SK-N-SH (cell line): Measurements from ENCODE around the gene AKAP6. TPM values are rescaled to one million over a fixed set of nuclear protein-coding genes. Genes with fewer than 3 reads are reported as not detected.

Experiments used
- CTCF ChIA-PET: fragments of 300-600, 350-600 bp; formaldehyde crosslinking; extraction: SDS; loops from one replicate; lab custom pipeline; 2021; lab: Yijun Ruan, JAX
- POLR2A ChIA-PET: fragments of 350-600 bp; sonication (Branson Sonifier 250); formaldehyde crosslinking; extraction: SDS; loops from one replicate; lab custom pipeline; 2020; ENCODE audit warnings: antibody characterized with exemption, inconsistent platforms; lab: Yijun Ruan, JAX
- DNase-seq: peaks from one replicate; pipeline ENCODE4 v3.0.0; 2012
- H2AFZ ChIP-seq: fragments of 200-600 bp; sonication (generic); 2 replicates; pipeline ENCODE4 v1.8.1; 2016; ENCODE audit warnings: antibody characterized with exemption, mild to moderate bottlenecking, low read depth
- H3F3A ChIP-seq: fragments of 200-600 bp; sonication (generic); replicated peaks from 2 replicates; pipeline ENCODE3; 2016; ENCODE audit warnings: antibody characterized with exemption, mild to moderate bottlenecking; ENCODE audit not compliant: insufficient read depth
- H3K27ac ChIP-seq, 2 experiments: fragments of 200-500 bp in 1 of 2; fragments of 200-600 bp in 1 of 2; sonication (Bioruptor generic) in 1 of 2; sonication (generic), shearing (Covaris generic) in 1 of 2; 2 replicates each; pipeline versions ENCODE4 v1.5.1 to v1.6.1; 2014 to 2016; ENCODE audit warnings: low read depth in 2 of 2, inconsistent platforms in 1 of 2, low read length in 1 of 2, mild to moderate bottlenecking in 1 of 2, mixed read lengths in 1 of 2
- H3K27me3 ChIP-seq: fragments of 200-600 bp; sonication (generic), shearing (Covaris generic); 2 replicates; pipeline ENCODE4 v1.6.1; 2016; ENCODE audit warnings: mixed run types; ENCODE audit not compliant: insufficient read depth
- H3K36me3 ChIP-seq, 2 experiments: fragments of 200-500 bp in 1 of 2; fragments of 200-600 bp in 1 of 2; sonication (Bioruptor generic) in 1 of 2; sonication (generic) in 1 of 2; replicated peaks in 1 of 2; 2 replicates each; pipeline versions ENCODE3 to v1.5.1; 2014 to 2016; ENCODE audit warnings: low read length in 1 of 2, mild to moderate bottlenecking in 1 of 2; ENCODE audit not compliant: insufficient read depth in 2 of 2, control insufficient read depth in 1 of 2
- H3K4me1 ChIP-seq, 2 experiments: fragments of 200-500 bp in 1 of 2; fragments of 200-600 bp in 1 of 2; sonication (Bioruptor generic) in 1 of 2; sonication (generic), shearing (Covaris generic) in 1 of 2; 2 replicates each; pipeline versions ENCODE4 v1.5.1 to v1.6.1; 2014 to 2016; ENCODE audit warnings: low read depth in 1 of 2, low read length in 1 of 2, mixed run types in 1 of 2; ENCODE audit not compliant: insufficient read depth in 2 of 2, control insufficient read depth in 1 of 2
- H3K4me2 ChIP-seq: fragments of 200-600 bp; sonication (generic), shearing (Covaris generic); 2 replicates; pipeline ENCODE4 v1.6.1; 2017; ENCODE audit warnings: mixed run types
- H3K4me3 ChIP-seq, 2 experiments: fragments of 200-500 bp in 1 of 2; fragments of 200-600 bp in 1 of 2; sonication (Bioruptor generic) in 1 of 2; sonication (generic), shearing (Covaris generic) in 1 of 2; 2 replicates each; pipeline versions ENCODE4 v1.5.1 to v1.8.1; 2014 to 2016; ENCODE audit warnings: low read depth in 2 of 2, inconsistent platforms in 1 of 2, low read length in 1 of 2, mild to moderate bottlenecking in 1 of 2, mixed read lengths in 1 of 2, moderate library complexity in 1 of 2
- H3K79me2 ChIP-seq: fragments of 200-600 bp; sonication (generic); 2 replicates; pipeline ENCODE4 v1.8.1; 2017; ENCODE audit warnings: mild to moderate bottlenecking; ENCODE audit not compliant: insufficient read depth
- H3K9ac ChIP-seq: fragments of 200-600 bp; sonication (generic); 2 replicates; pipeline ENCODE4 v1.6.1; 2017; ENCODE audit warnings: mixed run types
- H3K9me2 ChIP-seq: fragments of 200-600 bp; sonication (generic); 2 replicates; pipeline ENCODE4 v1.6.1; 2017; ENCODE audit warnings: mixed run types
- H3K9me3 ChIP-seq: fragments of 200-600 bp; sonication (generic); 2 replicates; pipeline ENCODE4 v1.6.1; 2017; ENCODE audit warnings: mixed run types, mild to moderate bottlenecking, moderate library complexity
- H4K20me1 ChIP-seq: fragments of 200-600 bp; sonication (generic); 2 replicates; pipeline ENCODE4 v1.6.1; 2017; ENCODE audit warnings: mild to moderate bottlenecking, mixed run types; ENCODE audit not compliant: insufficient read depth
- CHD2 ChIP-seq: fragments of 150-350 bp; IDR thresholded peaks from 2 replicates; pipeline ENCODE4 v1.6.1; 2018; ENCODE audit warnings: low read length; ENCODE audit not compliant: partially characterized antibody
- ELF1 ChIP-seq: IDR thresholded peaks from 2 replicates; pipeline ENCODE4 v1.4.0; 2012
- EP300 ChIP-seq, 2 experiments: IDR thresholded peaks; 2 replicates each; pipeline versions ENCODE4 v1.4.0 to v1.6.1; 2012; ENCODE audit warnings: borderline replicate concordance in 1 of 2, low read depth in 1 of 2, low read length in 1 of 2
- FOSL2 ChIP-seq: IDR thresholded peaks from 2 replicates; pipeline ENCODE4 v1.4.0; 2012; ENCODE audit warnings: low read depth, mild to moderate bottlenecking, moderate library complexity, borderline replicate concordance
- FOXJ3 ChIP-seq: sonication (generic); formaldehyde crosslinking; IDR thresholded peaks from 2 replicates; pipeline ENCODE4 v1.5.1; 2020; ENCODE audit warnings: mild to moderate bottlenecking, missing genetic modification reagents
- FOXM1 ChIP-seq: IDR thresholded peaks from 2 replicates; pipeline ENCODE4 v1.4.0; 2012; ENCODE audit warnings: low read depth, mild to moderate bottlenecking
- IRF3 ChIP-seq: fragments of 150-350 bp; IDR thresholded peaks from 2 replicates; pipeline ENCODE4 v1.6.1; 2016; ENCODE audit warnings: mild to moderate bottlenecking, low read depth, low read length
- JUND ChIP-seq: IDR thresholded peaks from 2 replicates; pipeline ENCODE4 v1.4.0; 2012
- MAX ChIP-seq: IDR thresholded peaks from 2 replicates; pipeline ENCODE4 v1.4.0; 2012; ENCODE audit warnings: low read depth
- MEF2A ChIP-seq: IDR thresholded peaks from 2 replicates; pipeline ENCODE4 v1.4.0; 2012; ENCODE audit warnings: low read depth, borderline replicate concordance
- NFIC ChIP-seq: IDR thresholded peaks from 2 replicates; pipeline ENCODE4 v1.4.0; 2012; ENCODE audit warnings: borderline replicate concordance
- PBX3 ChIP-seq: IDR thresholded peaks from 2 replicates; pipeline ENCODE4; 2012
- POLR2AphosphoS5 ChIP-seq: IDR thresholded peaks from 2 replicates; pipeline ENCODE4 v1.6.1; 2012; ENCODE audit warnings: low read depth, low read length
- RXRA ChIP-seq: IDR thresholded peaks from 2 replicates; pipeline ENCODE4 v1.4.0; 2012; ENCODE audit warnings: low read depth, mild to moderate bottlenecking, borderline replicate concordance
- TCF12 ChIP-seq: IDR thresholded peaks from 2 replicates; pipeline ENCODE4 v1.4.0; 2012
- TEAD4 ChIP-seq: IDR thresholded peaks from 2 replicates; pipeline ENCODE4 v1.4.0; 2012; ENCODE audit warnings: mild to moderate bottlenecking, borderline replicate concordance; ENCODE audit not compliant: insufficient read depth
- USF1 ChIP-seq: IDR thresholded peaks from 2 replicates; pipeline ENCODE4 v1.4.0; 2012; ENCODE audit warnings: low read depth, borderline replicate concordance
- ZBTB33 ChIP-seq: IDR thresholded peaks from 2 replicates; pipeline ENCODE4 v1.4.0; 2012; ENCODE audit warnings: low read depth, borderline replicate concordance
- WGBS: methylation state at CpG from one replicate; pipeline ENCODE4 v1.1.6; 2017; ENCODE audit warnings: low lambda C conversion rate; 5-methylcytosine and 5-hydroxymethylcytosine counted together
- polyA plus RNA-seq, 3 experiments: library from polyadenylated mRNA; depleted of rRNA; stranded (reverse); fragments of >200 nt; gene quantifications; 2 replicates each; pipeline ENCODE4 v1.2.3, GENCODE V29; 2012

The AKAP6 gene
- polyA plus RNA-seq, 1 of the 3 experiments (the other 2 are of a cell fraction), result 1.7 TPM

DNA sequence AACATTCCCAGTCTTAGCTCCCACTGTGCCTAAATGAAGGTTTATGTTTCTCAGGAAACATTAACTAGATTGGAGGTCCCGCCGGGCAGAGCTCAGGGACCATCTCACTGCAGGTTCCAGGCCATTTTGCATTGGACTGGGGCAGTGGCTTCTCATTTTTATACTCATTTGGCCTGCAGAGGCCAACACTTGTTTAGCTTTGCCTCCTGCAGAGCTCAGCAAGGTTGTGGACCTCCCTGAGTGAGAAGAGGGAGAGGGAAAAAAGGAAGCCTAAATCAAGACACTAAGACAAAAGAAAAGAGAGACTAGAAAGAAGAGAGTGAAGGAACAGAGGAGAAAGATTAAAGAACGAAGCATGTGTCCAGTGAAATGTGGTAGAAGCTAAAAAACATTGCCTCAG is 280.3 kb downstream of the AKAP6 start:
- H3K9ac ChIP-seq, result no peak overlapping the region
- H3K9me3 ChIP-seq, result no peaks in the 10 kb centered on the region
- no peak overlapping the region for H2AFZ ChIP-seq
- H3K4me2 ChIP-seq, result peak overlapping the region; percentile 12; the same call in 1 of the 2 replicates
- H3K4me1 ChIP-seq, result peaks cover 5 to 32% of the 10 kb centered on the region in 2 experiments
- DNase-seq, result no peak
- H3F3A ChIP-seq, result peaks cover 17% of the 10 kb centered on the region
- H4K20me1 ChIP-seq, result no peaks in the 10 kb centered on the region
- H3K79me2 ChIP-seq, result no peaks in the 10 kb centered on the region
- H3K27ac ChIP-seq, result peak overlapping the region in 1 of 2 experiments; percentile 39; a peak in 1 of 4 replicates
- no peaks in the 10 kb centered on the region for H3K27me3 ChIP-seq
- CTCF ChIA-PET, result interaction anchor here (0.6 kb wide), 1 partner anchor 64 kb away, joined by 3 read pairs; no protein-coding TSS in a partner anchor
- POLR2A ChIA-PET, result no interaction called here
- H3K4me3 ChIP-seq, result no peak overlapping the region
- TF ChIP-seq ELF1, result no peak
- TF ChIP-seq FOXM1, result no peak
- no peak for TF ChIP-seq IRF3
- no peak for TF ChIP-seq FOXJ3 (CRISPR knock-in tag)
- TF ChIP-seq, all 33 proteins: peak for 0
- H3K36me3 ChIP-seq, result no peaks in the 10 kb centered on the region
- H3K9me2 ChIP-seq, result no peaks in the 10 kb centered on the region
- WGBS, result 87% methylated on average over 3 of the region's 3 CpGs

GRCh38 chr14:32611752-32612151 is 282.7 kb downstream of the AKAP6 start:
- no peak for DNase-seq
- H3K9ac ChIP-seq, result peak overlapping the region; percentile 48; the same call in 1 of the 2 replicates
- 35% methylated on average over 1 of the region's 1 CpG for WGBS
- H3K79me2 ChIP-seq, result no peaks in the 10 kb centered on the region
- ChIA-PET CTCF (interaction anchor here (1.7 kb wide), 1 partner anchor 55 kb away, joined by 3 read pairs; no protein-coding TSS in a partner anchor), POLR2A (no interaction called here)
- no peaks in the 10 kb centered on the region for H3K27me3 ChIP-seq
- H4K20me1 ChIP-seq, result no peaks in the 10 kb centered on the region
- peak overlapping the region; percentile 58; the same call in 1 of the 2 replicates for H2AFZ ChIP-seq
- H3K4me2 ChIP-seq, result peak overlapping the region; percentile 47
- H3K36me3 ChIP-seq, result no peaks in the 10 kb centered on the region
- TF ChIP-seq MAX (no peak), TCF12 (peak; percentile 94), POLR2AphosphoS5 (peak; percentile 81; the same call in 1 of the 2 replicates), PBX3 (peak; percentile 97), FOXM1 (peak; percentile 69; the same call in 1 of the 2 replicates), FOSL2 (peak; percentile 95), USF1 (no peak), TEAD4 (peak; percentile 83), NFIC (peak; percentile 97), ZBTB33 (peak; percentile 70; the same call in 1 of the 2 replicates), FOXJ3 (CRISPR knock-in tag) (no peak), EP300 (IDR thresholded peaks at IDR 0.05; ENCODE audit: borderline replicate concordance in 1 of 2, low read depth in 1 of 2, low read length in 1 of 2) (peak; percentile 46 to 96; a peak in 3 of 4 replicates), RXRA (peak; percentile 60; the same call in 1 of the 2 replicates), CHD2 (no peak), JUND (peak; percentile 97), MEF2A (peak; percentile 59; the same call in 1 of the 2 replicates), ELF1 (no peak)
- H3K27ac ChIP-seq, result peak overlapping the region; percentile 84 to 96; a peak in 3 of 4 replicates
- peaks cover 14% of the 10 kb centered on the region for H3F3A ChIP-seq
- peaks cover 5 to 32% of the 10 kb centered on the region in 2 experiments for H3K4me1 ChIP-seq
- no peaks in the 10 kb centered on the region for H3K9me3 ChIP-seq
- H3K9me2 ChIP-seq, result no peaks in the 10 kb centered on the region
- H3K4me3 ChIP-seq, result no peak overlapping the region
